Mesenchymal stem cell (in vitro differentiated cells and primary cell): ENCODE measurements around the gene PMEPA1.

Source experiments
- DNase-seq: peaks from one replicate; pipeline ENCODE4 v3.0.0-alpha.2; 2013
- H2AFZ ChIP-seq: one replicate; pipeline ENCODE4 v1.6.1; 2013; ENCODE audit warnings: low read depth, mild to moderate bottlenecking, control low read depth, inconsistent platforms, low read length, moderate library complexity
- H2AK5ac ChIP-seq: 2 replicates; pipeline ENCODE4 v1.6.1; 2013; ENCODE audit warnings: low read length, moderate library complexity, mild to moderate bottlenecking, inconsistent platforms; ENCODE audit not compliant: severe bottlenecking
- H2BK120ac ChIP-seq: one replicate; pipeline ENCODE4 v1.6.1; 2013; ENCODE audit warnings: low read depth, mild to moderate bottlenecking, inconsistent platforms, low read length, moderate library complexity
- H2BK12ac ChIP-seq, 2 experiments: one replicate each; pipeline ENCODE4 v1.6.1; 2013; ENCODE audit warnings: inconsistent platforms in 2 of 2, low read length in 2 of 2, mild to moderate bottlenecking in 2 of 2, moderate library complexity in 2 of 2, control low read depth in 1 of 2
- H2BK15ac ChIP-seq: one replicate; pipeline ENCODE4 v1.6.1; 2013; ENCODE audit warnings: mild to moderate bottlenecking, low read depth, inconsistent platforms; ENCODE audit not compliant: poor library complexity, severe bottlenecking
- H2BK5ac ChIP-seq: 2 replicates; pipeline ENCODE4 v1.6.1; 2013; ENCODE audit warnings: low read depth, mild to moderate bottlenecking, low read length, control low read depth, inconsistent platforms; ENCODE audit not compliant: poor library complexity, severe bottlenecking
- H3K14ac ChIP-seq, 2 experiments: one replicate each; pipeline ENCODE4 v1.6.1; 2013; ENCODE audit warnings: inconsistent platforms in 2 of 2, low read length in 2 of 2, control low read depth in 1 of 2, mild to moderate bottlenecking in 1 of 2, moderate library complexity in 1 of 2
- H3K18ac ChIP-seq, 2 experiments: one replicate each; pipeline ENCODE4 v1.6.1; 2013; ENCODE audit warnings: inconsistent platforms in 2 of 2, low read length in 2 of 2, control low read depth in 1 of 2, low read depth in 1 of 2, mild to moderate bottlenecking in 1 of 2
- H3K23ac ChIP-seq, 2 experiments: one replicate each; pipeline ENCODE4 v1.6.1; 2013; ENCODE audit warnings: inconsistent platforms in 2 of 2, low read length in 2 of 2, mild to moderate bottlenecking in 2 of 2, moderate library complexity in 2 of 2, control low read depth in 1 of 2
- H3K27ac ChIP-seq: 2 replicates; pipeline ENCODE4 v1.5.1; 2013; ENCODE audit warnings: mild to moderate bottlenecking, moderate library complexity, low read length, control low read depth, inconsistent platforms; ENCODE audit not compliant: poor library complexity, severe bottlenecking
- H3K27me3 ChIP-seq, 2 experiments: 2 replicates each; pipeline versions ENCODE4 v1.6.1 to v1.7.0; 2013; ENCODE audit warnings: low read length in 2 of 2, mild to moderate bottlenecking in 2 of 2, moderate library complexity in 2 of 2, control low read depth in 1 of 2, inconsistent platforms in 1 of 2; ENCODE audit not compliant: control insufficient read depth in 1 of 2, insufficient read depth in 1 of 2
- H3K36me3 ChIP-seq, 2 experiments: 2 replicates each; pipeline versions ENCODE4 v1.6.1 to v1.7.0; 2013; ENCODE audit warnings: low read length in 2 of 2, control low read depth in 1 of 2, inconsistent platforms in 1 of 2, low read depth in 1 of 2, mild to moderate bottlenecking in 1 of 2; ENCODE audit not compliant: insufficient read depth in 2 of 2, control insufficient read depth in 1 of 2
- H3K4ac ChIP-seq, 2 experiments: one replicate each; pipeline ENCODE4 v1.6.1; 2013; ENCODE audit warnings: inconsistent platforms in 2 of 2, low read length in 2 of 2, mild to moderate bottlenecking in 2 of 2, moderate library complexity in 2 of 2, control low read depth in 1 of 2, low read depth in 1 of 2
- H3K4me1 ChIP-seq: 2 replicates; pipeline ENCODE4 v1.6.1; 2013; ENCODE audit warnings: low read depth, low read length, control low read depth; ENCODE audit not compliant: control insufficient read depth, insufficient read depth
- H3K4me2 ChIP-seq: 2 replicates; pipeline ENCODE4 v1.6.1; 2013; ENCODE audit warnings: low read length, mild to moderate bottlenecking, inconsistent platforms; ENCODE audit not compliant: poor library complexity, severe bottlenecking
- H3K4me3 ChIP-seq, 2 experiments: 2 replicates each; pipeline versions ENCODE4 v1.5.1 to v1.7.0; 2013; ENCODE audit warnings: low read length in 2 of 2, mild to moderate bottlenecking in 2 of 2, control low read depth in 1 of 2, low read depth in 1 of 2; ENCODE audit not compliant: insufficient read depth in 1 of 2
- H3K79me1 ChIP-seq: replicated peaks from 2 replicates; pipeline ENCODE4 v1.6.1; 2013; ENCODE audit warnings: mild to moderate bottlenecking, control low read depth, low read length, inconsistent platforms; ENCODE audit not compliant: poor library complexity, severe bottlenecking
- H3K9ac ChIP-seq: 2 replicates; pipeline ENCODE4 v1.7.0; 2013; ENCODE audit warnings: mild to moderate bottlenecking, low read length, moderate library complexity
- H3K9me3 ChIP-seq: 2 replicates; pipeline ENCODE4 v1.7.0; 2013; ENCODE audit warnings: mild to moderate bottlenecking, low read length; ENCODE audit not compliant: control insufficient read depth
- H4K8ac ChIP-seq: one replicate; pipeline ENCODE4 v1.6.1; 2013; ENCODE audit warnings: inconsistent platforms, mild to moderate bottlenecking, low read length, moderate library complexity
- H4K91ac ChIP-seq: one replicate; pipeline ENCODE4 v1.6.1; 2013; ENCODE audit warnings: mild to moderate bottlenecking, low read length, inconsistent platforms
- WGBS: methylation state at CpG from one replicate; pipeline ENCODE4 v1.1.7; 2013; ENCODE audit warnings: mixed read lengths; 5-methylcytosine and 5-hydroxymethylcytosine counted together

The PMEPA1 gene

GRCh38 chr20:57728762-57729161 is 18.9 kb upstream of the PMEPA1 start:
- WGBS, result 87% methylated on average over 4 of the region's 4 CpGs
- Histone ChIP-seq H2BK5ac (no peak overlapping the region), H4K91ac (no peak overlapping the region), H2AK5ac (no peak overlapping the region), H2BK12ac (no peak overlapping the region), H2BK15ac (no peak overlapping the region), H3K9me3 (no peaks in the 10 kb centered on the region), H3K4me2 (no peak overlapping the region), H3K4ac (no peak overlapping the region), H3K9ac (no peak overlapping the region), H2AFZ (no peak overlapping the region), H3K4me3 (no peak overlapping the region), H3K27ac (no peak overlapping the region), H3K4me1 (no peaks in the 10 kb centered on the region), H3K36me3 (peaks cover 0 to 2% of the 10 kb centered on the region in 2 experiments), H3K18ac (no peak overlapping the region), H3K23ac (no peak overlapping the region), H2BK120ac (no peak overlapping the region), H4K8ac (no peak overlapping the region), H3K79me1 (no peaks in the 10 kb centered on the region), H3K27me3 (peaks cover 56 to 89% of the 10 kb centered on the region in 2 experiments), H3K14ac (no peak overlapping the region)
- no peak for DNase-seq

DNA sequence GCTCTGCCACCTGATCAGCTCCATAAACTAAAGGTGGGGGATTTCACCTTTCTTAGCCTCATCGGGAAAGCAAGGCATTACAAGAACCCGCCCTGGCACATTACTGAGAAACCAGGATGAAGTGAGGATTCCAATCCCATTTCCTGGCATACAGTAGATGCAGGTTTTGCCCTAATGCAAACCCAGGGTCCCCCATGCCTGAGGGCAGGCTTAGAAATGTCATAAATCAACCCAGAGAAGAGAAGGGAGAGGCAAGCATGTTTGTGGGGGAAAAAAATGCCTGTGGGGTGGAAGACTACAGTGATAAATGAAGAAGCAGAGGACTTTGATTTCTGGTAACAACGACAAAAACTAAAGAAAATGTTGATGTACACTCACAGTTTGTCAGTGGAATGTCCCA is 18.0 kb upstream of the PMEPA1 start:
- Histone ChIP-seq H2BK15ac (no peak overlapping the region), H4K8ac (no peak overlapping the region), H3K27me3 (peaks cover 64 to 89% of the 10 kb centered on the region in 2 experiments), H3K79me1 (no peaks in the 10 kb centered on the region), H2BK5ac (no peak overlapping the region), H3K27ac (no peak overlapping the region), H3K36me3 (peaks cover 0 to 2% of the 10 kb centered on the region in 2 experiments), H2AK5ac (no peak overlapping the region), H3K9me3 (no peaks in the 10 kb centered on the region), H3K4me2 (no peak overlapping the region), H3K9ac (no peak overlapping the region), H3K4me1 (no peaks in the 10 kb centered on the region), H2BK120ac (no peak overlapping the region), H3K23ac (no peak overlapping the region), H3K18ac (no peak overlapping the region), H3K4ac (no peak overlapping the region), H2BK12ac (no peak overlapping the region), H2AFZ (no peak overlapping the region), H3K14ac (no peak overlapping the region), H4K91ac (no peak overlapping the region), H3K4me3 (no peak overlapping the region)
- WGBS, result 92% methylated on average over 3 of the region's 3 CpGs
- DNase-seq, result no peak

GRCh38 chr20:57725636-57726035 is 15.8 kb upstream of the PMEPA1 start:
- no peak overlapping the region for H4K8ac ChIP-seq
- no peak overlapping the region for H2BK15ac ChIP-seq
- no peaks in the 10 kb centered on the region for H3K9me3 ChIP-seq
- no peak overlapping the region for H4K91ac ChIP-seq
- no peak overlapping the region for H3K23ac ChIP-seq
- no peak for DNase-seq
- H3K79me1 ChIP-seq, result no peaks in the 10 kb centered on the region
- no peak overlapping the region for H3K27ac ChIP-seq
- peaks cover 0 to 2% of the 10 kb centered on the region in 2 experiments for H3K36me3 ChIP-seq
- H3K9ac ChIP-seq, result no peak overlapping the region
- no peaks in the 10 kb centered on the region for H3K4me1 ChIP-seq
- WGBS, result 80% methylated on average over 9 of the region's 9 CpGs
- H3K18ac ChIP-seq, result no peak overlapping the region
- no peak overlapping the region for H3K4ac ChIP-seq
- H3K14ac ChIP-seq, result no peak overlapping the region
- no peak overlapping the region for H3K4me3 ChIP-seq
- H3K27me3 ChIP-seq, result peaks cover 79 to 96% of the 10 kb centered on the region in 2 experiments
- H2AK5ac ChIP-seq, result no peak overlapping the region
- H2AFZ ChIP-seq, result no peak overlapping the region
- H3K4me2 ChIP-seq, result no peak overlapping the region
- no peak overlapping the region for H2BK120ac ChIP-seq
- no peak overlapping the region for H2BK5ac ChIP-seq
- no peak overlapping the region for H2BK12ac ChIP-seq

GRCh38 chr20:57724610-57725405 is 15.0 kb upstream of the PMEPA1 start:
- H2BK15ac ChIP-seq, result no peak overlapping the region
- H2AFZ ChIP-seq, result no peak overlapping the region
- no peak overlapping the region for H3K18ac ChIP-seq
- H3K23ac ChIP-seq, result no peak overlapping the region
- no peaks in the 10 kb centered on the region for H3K79me1 ChIP-seq
- H3K4me3 ChIP-seq, result no peak overlapping the region
- H3K9me3 ChIP-seq, result no peaks in the 10 kb centered on the region
- no peak overlapping the region for H3K27ac ChIP-seq
- no peak overlapping the region for H4K8ac ChIP-seq
- WGBS, result 86% methylated on average over 16 of the region's 16 CpGs
- no peak overlapping the region for H4K91ac ChIP-seq
- no peak overlapping the region for H2BK12ac ChIP-seq
- no peak overlapping the region for H3K4ac ChIP-seq
- no peak overlapping the region for H3K9ac ChIP-seq
- H3K4me1 ChIP-seq, result no peaks in the 10 kb centered on the region
- H3K27me3 ChIP-seq, result peaks cover 73 to 92% of the 10 kb centered on the region in 2 experiments
- no peak overlapping the region for H2AK5ac ChIP-seq
- H3K14ac ChIP-seq, result peak overlapping the region in 1 of 2 experiments; percentile 49
- no peak overlapping the region for H3K4me2 ChIP-seq
- no peak overlapping the region for H2BK5ac ChIP-seq
- peaks cover 0 to 2% of the 10 kb centered on the region in 2 experiments for H3K36me3 ChIP-seq
- H2BK120ac ChIP-seq, result no peak overlapping the region
- no peak for DNase-seq
